ENCODE data around the gene PPP1R14C.

DNA sequence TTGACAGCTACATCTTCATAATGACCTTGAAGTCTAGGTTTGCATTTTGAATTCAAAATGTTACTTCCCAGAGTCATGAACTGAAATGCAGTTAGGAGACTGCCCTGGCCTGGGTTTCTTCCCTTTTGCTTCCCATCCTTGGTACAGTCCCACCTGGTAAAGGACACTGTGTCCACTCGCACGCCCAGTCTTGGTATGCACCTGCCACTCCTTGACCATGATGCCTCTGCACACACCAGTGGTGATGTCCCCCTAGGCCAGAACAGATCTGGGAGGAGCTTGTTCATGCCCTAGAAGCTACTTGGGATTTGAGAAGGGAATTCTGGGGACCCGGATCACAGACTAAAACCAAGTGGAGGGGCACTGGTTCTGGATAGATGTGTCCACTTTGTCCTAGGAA, 3.6 kb downstream of the PPP1R14C start:
- TF ChIP-seq EZH2 (IDR thresholded peaks at IDR 0.05; ENCODE audit: borderline replicate concordance): no peak
- TF ChIP-seq, protein P1, sequence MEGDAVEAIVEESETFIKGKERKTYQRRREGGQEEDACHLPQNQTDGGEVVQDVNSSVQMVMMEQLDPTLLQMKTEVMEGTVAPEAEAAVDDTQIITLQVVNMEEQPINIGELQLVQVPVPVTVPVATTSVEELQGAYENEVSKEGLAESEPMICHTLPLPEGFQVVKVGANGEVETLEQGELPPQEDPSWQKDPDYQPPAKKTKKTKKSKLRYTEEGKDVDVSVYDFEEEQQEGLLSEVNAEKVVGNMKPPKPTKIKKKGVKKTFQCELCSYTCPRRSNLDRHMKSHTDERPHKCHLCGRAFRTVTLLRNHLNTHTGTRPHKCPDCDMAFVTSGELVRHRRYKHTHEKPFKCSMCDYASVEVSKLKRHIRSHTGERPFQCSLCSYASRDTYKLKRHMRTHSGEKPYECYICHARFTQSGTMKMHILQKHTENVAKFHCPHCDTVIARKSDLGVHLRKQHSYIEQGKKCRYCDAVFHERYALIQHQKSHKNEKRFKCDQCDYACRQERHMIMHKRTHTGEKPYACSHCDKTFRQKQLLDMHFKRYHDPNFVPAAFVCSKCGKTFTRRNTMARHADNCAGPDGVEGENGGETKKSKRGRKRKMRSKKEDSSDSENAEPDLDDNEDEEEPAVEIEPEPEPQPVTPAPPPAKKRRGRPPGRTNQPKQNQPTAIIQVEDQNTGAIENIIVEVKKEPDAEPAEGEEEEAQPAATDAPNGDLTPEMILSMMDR (IDR thresholded peaks at IDR 0.05; ENCODE audit: poor library complexity): no peak
